ENCODE data around the gene CACNA2D3.

CACNA2D3 gene

DNA sequence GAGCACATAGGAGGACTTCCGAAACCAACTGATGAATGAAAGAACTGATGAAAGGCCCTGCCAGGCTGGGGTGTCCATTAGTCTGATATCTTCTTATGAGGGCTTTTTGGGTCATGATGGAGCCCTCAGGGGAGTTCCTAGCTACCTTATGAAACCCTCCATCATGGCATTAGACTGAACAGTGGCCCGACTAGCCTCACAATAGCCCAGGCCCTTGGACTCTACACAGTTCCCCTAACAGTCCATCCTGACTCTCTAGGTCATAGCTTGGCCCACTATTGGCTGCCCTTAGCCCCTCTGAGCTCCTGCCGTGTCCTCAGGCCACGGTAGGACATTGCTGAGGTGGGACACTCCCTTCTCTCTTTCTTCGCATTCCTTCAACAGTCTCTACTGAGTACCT lies 365.9 kb downstream of the CACNA2D3 start:
- DNase-seq = no peak

DNA sequence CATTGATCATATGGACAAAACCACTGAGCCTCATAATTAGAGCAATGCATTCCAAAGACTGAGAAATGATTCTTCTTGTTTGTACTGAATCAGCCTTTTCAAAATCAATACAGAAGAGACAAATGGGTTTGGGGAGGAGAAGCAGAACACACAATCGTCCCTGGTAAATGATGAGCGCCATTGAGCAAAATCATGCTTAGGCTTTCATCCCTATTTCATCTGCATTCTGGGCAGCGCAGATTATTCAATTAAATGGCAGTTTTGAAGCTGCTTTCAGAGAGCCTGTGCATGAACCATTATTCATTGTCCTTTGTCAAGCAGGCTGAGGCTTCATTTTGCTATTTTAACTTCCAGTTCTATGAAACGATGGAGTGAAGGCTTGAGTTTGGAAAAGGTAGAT lies 371.9 kb downstream of the CACNA2D3 start:
- no peak for DNase-seq

DNA sequence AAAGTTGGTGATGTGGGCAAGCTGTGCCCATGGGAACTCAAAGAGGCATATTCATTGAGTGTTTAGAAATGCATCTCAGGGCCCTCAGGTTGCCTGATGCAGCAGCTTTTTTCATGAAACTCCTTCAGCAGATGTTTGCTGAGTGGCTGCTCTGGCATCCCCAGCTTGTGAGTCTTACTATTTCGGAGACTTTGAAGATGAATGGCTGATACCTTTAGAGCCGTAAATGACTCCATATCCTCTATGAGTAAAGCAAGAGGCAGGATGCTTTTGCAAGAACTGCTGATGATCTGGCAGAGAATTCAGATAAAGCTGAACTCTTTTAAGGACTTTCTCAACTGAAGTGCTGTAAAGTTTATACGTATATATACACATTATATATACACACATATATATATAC lies 384.3 kb downstream of the CACNA2D3 start:
- DNase-seq = no peak

- DNase-seq = no peak
These were observed 385.6 kb downstream of the CACNA2D3 start for GRCh38 chr3:54507876-54508460.

DNA sequence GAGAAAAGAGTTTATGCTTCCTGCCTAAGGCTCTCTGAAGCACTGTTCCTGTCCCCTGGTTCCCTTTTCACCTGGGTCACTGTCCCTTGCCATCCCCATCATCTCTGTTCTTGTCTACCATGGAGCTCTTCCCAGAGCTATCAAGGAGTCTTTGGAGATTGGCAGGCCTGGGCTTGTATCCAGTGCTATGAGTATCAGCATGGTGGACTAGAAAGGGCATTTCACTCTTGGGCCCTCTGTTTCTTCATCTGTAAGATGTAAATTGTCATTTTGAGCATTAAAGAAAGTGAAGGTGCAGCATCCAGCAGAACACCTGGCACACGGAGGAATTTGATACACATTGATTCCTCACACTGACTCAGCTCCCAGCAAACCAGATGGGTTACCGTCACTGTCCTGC lies 388.2 kb downstream of the CACNA2D3 start:
- DNase-seq = no peak

- DNase-seq = no peak
These were observed 389.5 kb downstream of the CACNA2D3 start for GRCh38 chr3:54511766-54512365.

DNA sequence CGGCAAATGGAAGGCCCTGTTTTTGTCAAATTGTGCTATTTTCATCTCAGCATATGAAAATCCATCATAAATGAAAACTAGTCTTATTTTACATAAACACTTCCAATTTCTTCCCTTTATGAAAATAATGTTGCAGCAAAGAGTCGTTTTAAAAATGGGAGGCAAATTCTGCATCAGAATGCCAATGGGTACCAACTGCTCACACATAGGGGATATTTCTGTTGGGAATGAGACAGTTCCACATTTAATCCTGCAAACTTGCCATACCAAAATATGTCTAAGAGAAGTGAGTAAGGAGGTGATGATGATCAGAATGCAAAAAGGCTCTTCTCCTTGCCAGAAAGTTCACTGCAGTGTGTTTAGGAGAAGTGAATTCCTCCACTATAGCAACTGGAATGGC lies 391.7 kb downstream of the CACNA2D3 start:
- DNase-seq = no peak

GRCh38 chr3:54514416-54514815 lies 392.1 kb downstream of the CACNA2D3 start:
- no peak for DNase-seq

- DNase-seq = no peak
These were observed 393.3 kb downstream of the CACNA2D3 start for GRCh38 chr3:54515441-54516213.

DNA sequence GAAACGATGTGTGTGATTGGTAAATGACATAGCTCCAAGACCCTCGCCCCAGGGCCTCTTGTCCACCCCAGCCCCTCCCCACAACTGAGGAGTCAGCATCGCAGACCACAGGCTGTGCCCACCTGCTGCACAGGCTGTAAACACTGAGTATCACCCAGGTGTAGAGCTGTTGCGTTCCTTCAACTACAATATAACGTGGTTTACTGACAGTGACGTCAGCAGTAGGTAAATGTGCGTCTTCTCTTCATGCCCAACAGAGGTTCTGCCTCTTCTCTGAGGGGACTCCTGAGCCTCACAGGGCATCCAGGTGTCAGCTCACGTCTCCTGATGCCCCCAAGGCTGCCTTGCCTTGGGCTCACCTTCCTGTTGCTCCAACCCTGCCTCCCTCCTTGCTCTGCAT lies 395.1 kb downstream of the CACNA2D3 start:
- DNase-seq = no peak

- DNase-seq = no peak
These were observed 395.8 kb downstream of the CACNA2D3 start for GRCh38 chr3:54518011-54518675.

DNA sequence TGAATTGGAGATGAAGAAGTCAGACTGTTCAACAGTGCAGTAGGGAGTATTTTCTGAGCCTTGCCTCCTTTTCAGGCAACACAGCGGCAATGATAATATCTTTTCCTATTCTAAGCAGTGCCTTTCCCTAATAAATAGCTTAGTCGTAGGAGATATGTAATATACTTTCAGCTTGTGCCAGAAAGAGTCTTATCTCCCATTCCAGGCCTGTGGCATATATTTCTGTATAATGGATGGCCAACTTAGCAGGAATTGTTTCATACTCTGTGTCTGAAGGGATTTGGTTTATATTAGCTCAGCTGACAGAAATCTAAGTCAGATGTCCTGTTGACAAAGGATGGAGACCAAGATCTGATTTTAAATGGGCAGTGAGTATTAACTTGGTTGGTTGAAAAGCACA lies 397.1 kb downstream of the CACNA2D3 start:
- DNase-seq = no peak

GRCh38 chr3:54520060-54520459 lies 397.7 kb downstream of the CACNA2D3 start:
- DNase-seq = no peak

GRCh38 chr3:54527521-54527920 lies 405.2 kb downstream of the CACNA2D3 start:
- no peak for DNase-seq

DNA sequence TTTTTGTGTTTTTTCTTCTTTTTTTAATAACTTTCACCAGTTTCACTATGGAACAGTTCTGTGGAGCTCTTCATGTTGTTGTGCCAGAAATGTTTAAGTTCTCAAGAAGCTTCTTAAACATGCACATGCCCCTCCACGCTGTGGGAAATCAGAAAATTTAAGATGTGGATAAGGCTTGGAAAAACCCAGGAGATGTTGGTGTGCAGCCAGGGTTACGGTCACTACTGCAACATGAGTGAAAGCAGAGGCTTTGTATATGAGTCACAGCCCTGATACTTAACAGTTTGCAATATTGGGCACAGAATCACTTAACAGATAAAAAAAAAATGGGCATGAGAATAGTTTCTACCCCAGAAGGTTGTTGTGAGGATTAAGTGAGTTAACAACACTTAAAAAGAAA lies 405.6 kb downstream of the CACNA2D3 start:
- no peak for DNase-seq

DNA sequence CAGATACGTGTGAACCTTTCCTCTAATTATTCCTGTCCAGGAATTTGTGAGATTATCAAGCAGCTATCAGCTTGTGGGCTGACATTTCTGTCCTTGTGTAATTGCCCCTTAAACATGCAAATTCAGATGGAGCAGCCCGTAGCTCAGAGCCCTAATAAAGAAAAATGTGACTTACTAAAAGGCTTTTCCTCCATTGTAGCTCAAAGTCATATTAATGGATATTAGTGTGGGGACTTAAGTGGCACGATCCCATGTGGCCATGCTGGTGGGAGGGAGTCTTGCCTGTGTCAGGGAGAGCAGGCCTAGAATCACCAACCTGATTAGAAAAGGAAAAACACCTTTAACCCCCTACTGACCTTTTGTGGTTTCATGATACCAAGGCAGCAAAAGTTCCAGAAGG lies 406.3 kb downstream of the CACNA2D3 start:
- no peak for DNase-seq

GRCh38 chr3:54530091-54530490 lies 407.7 kb downstream of the CACNA2D3 start:
- no peak for DNase-seq

GRCh38 chr3:54530944-54531343 lies 408.6 kb downstream of the CACNA2D3 start:
- no peak for DNase-seq

DNA sequence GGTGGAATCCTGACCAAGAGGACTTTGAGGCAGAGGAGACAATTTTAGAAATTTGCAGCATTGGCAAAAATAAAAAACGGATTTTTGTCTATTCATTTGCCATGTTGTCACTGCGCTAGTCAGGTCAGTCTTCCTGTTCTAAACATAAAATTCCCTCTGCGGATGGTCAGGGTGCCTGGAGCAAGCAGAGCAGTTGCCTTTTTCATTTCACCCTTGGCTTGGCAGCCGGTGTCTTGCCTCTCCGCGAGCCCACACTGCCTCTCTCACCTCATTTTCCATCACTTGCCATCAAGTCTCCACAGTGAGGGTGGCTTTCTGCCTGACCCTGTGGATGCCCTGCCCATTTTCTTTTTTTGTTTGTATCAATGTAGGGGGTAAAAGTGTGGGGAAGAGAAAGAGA lies 409.4 kb downstream of the CACNA2D3 start:
- no peak for DNase-seq

DNA sequence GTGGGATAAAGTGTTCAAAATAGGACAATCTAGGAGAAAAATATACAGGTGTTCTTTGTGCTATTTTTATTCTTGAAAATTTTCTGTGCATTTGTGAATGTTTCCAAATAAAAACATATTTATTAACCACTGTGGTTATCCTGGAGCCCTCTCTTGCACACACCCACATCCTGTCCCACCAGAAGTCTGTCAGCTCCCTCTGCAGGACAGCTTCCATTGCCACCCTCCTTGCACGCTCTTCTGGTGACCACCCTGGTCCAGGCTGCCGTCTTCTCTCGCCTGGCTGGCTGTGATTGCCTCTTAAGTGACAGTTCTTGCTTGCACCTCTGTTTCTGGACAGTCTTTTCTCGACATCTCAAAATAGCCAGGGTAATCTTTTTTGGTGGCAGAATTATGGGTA lies 411.5 kb downstream of the CACNA2D3 start:
- no peak for DNase-seq

- no peak for DNase-seq
These were observed 413.3 kb downstream of the CACNA2D3 start for GRCh38 chr3:54535619-54536018.

DNA sequence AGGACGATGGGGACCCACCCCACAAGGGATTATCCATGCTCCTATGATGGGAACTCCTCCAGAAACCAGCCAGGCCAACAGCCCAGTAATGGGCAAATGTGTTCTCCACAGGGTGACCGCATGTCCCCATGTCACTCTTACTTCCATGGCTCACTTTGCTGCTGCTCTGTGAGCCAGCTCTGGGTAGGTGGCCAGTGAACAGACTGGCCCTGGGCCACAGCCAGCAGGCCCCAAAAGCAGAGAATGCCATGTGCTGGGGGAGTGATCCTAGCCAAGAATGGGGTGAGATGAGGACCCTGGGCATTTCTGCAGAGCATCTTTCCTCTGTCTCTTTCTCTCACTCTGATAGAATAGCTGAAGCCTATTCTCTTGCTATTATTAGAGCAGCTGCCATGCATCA lies 414.1 kb downstream of the CACNA2D3 start:
- no peak for DNase-seq

- no peak for DNase-seq
These were observed 415.2 kb downstream of the CACNA2D3 start for GRCh38 chr3:54537506-54537905.

GRCh38 chr3:54538346-54538745 lies 416.0 kb downstream of the CACNA2D3 start:
- DNase-seq = no peak
